Measurements from ENCODE around the gene SLC38A10. TPM values are rescaled to one million over a fixed set of nuclear protein-coding genes. Genes with fewer than 3 reads are reported as not detected.

The SLC38A10 gene
- total RNA-seq, 6 donors from 2014 or later, result 90.6 to 208 (median 110) TPM

DNA sequence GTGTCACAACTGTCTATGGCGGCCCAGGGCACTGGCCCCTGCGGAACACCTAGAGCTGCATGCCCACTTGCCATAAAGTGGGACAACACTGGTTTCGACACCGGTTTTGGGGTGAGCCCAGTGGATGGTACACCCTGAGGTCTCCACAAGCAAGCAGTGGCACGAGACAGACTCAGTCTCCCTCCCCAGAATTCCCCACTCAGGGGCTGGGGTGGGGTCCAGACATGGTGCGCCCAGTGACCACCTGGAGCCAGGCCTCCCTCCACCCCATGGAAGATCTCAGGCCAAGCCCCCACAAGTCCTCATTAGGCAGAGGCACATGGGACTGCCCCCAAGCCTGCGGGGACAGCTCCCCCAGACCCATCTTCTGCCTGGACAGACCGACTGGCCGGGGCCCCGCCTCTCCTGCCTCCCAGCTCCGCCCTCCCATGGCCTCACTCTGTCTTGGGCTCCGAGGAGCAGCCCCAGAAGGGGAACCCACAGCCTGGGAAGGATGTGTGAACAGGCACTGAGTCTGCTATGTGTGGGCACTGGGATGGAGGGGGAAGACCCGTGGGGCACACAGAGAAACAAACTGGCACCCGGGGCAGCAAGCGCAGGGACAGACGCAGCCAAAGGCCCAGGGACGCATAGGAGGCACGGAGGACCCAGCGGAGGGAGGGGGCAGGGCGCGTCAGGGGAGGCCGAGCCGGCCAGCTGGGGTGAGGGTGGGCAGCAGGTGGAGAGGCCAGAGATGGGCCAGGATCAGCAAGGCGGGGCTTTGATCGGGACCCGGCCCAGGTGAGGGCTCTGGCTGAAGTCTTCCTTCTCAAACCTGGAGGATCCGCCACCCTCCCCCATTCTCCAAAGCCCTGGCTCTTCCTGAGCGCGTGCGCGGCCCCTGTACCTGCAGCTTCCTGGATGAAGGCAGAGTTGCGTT is 59.0 kb downstream of the SLC38A10 start:
- DNase-seq (peak in 1 of 2 donors; percentile 78), ATAC-seq (ENCODE audit: low FRiP score in 2 of 2) (no peak)
- TF ChIP-seq, protein P1, sequence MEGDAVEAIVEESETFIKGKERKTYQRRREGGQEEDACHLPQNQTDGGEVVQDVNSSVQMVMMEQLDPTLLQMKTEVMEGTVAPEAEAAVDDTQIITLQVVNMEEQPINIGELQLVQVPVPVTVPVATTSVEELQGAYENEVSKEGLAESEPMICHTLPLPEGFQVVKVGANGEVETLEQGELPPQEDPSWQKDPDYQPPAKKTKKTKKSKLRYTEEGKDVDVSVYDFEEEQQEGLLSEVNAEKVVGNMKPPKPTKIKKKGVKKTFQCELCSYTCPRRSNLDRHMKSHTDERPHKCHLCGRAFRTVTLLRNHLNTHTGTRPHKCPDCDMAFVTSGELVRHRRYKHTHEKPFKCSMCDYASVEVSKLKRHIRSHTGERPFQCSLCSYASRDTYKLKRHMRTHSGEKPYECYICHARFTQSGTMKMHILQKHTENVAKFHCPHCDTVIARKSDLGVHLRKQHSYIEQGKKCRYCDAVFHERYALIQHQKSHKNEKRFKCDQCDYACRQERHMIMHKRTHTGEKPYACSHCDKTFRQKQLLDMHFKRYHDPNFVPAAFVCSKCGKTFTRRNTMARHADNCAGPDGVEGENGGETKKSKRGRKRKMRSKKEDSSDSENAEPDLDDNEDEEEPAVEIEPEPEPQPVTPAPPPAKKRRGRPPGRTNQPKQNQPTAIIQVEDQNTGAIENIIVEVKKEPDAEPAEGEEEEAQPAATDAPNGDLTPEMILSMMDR (IDR thresholded peaks at IDR 0.05), result no peak
- TF ChIP-seq EP300 (IDR thresholded peaks at IDR 0.05) (no peak), POLR2AphosphoS5 (IDR thresholded peaks at IDR 0.05) (no peak), POLR2A (IDR thresholded peaks at IDR 0.05) (no peak)
- Histone ChIP-seq H3K9me3 (no peaks in the 10 kb centered on the region), H3K27ac (no peak overlapping the region), H3K4me1 (peaks cover 25 to 42% (median 29%) of the 10 kb centered on the region in 4 donors), H3K36me3 (peaks cover 0 to 45% (median 28%) of the 10 kb centered on the region in 4 donors), H3K27me3 (no peaks in the 10 kb centered on the region), H3K4me3 (no peak overlapping the region)
- WGBS, 2 donors, result 90 to 96% methylated on average over 23 to 30 of the region's 32 CpGs

DNA sequence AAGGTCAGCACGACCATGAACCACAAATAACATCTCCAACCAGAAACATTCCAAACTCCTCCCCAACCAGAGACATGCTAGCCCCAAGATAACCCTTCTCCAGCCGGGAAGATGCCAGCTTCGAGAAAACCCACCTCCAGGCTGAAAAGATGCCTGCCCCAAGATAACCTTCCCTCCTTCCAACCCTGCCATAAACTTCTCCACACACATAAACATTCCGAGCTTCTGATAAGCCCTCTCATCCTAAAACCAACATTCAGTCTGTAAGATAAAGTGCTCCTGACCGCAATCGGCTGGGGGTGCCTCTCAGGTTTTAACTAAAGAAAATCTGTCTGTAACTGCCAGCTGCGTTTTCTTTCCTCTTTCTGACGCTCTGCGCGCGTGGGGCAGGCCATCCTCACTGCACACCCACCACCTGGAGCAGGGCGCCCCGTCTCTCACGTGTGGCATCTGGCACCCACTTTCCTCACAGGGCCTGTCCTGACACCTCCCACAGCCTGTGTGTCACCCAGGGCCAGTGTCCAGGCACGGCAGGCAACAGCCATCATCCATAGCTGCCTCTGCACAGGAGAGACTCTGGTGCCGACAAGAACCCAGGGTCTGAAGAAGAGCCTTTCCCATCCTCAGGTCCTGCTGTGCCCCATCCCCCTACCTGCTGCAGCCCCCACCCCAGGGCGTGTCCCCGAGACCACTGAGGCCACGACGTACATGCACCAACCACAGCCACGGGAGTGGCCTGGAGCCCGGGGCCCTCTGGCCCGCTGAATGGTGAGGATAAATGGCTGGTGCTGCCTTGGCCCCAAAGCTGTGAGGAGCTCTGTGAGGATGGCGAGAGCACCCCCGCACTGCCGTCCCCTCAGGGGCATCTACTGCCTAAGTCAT is 59.9 kb downstream of the SLC38A10 start:
- no peak overlapping the region for H3K4me3 ChIP-seq
- TF ChIP-seq POLR2AphosphoS5 (IDR thresholded peaks at IDR 0.05), result no peak
- TF ChIP-seq POLR2A (IDR thresholded peaks at IDR 0.05), result no peak
- no peak for TF ChIP-seq EP300 (IDR thresholded peaks at IDR 0.05)
- TF ChIP-seq, protein P1 (IDR thresholded peaks at IDR 0.05), result no peak
- peaks cover 23 to 35% (median 25%) of the 10 kb centered on the region in 4 donors for H3K4me1 ChIP-seq
- no peaks in the 10 kb centered on the region for H3K9me3 ChIP-seq
- 84 to 93% methylated on average over 19 to 26 of the region's 26 CpGs for WGBS, 2 donors
- no peaks in the 10 kb centered on the region for H3K27me3 ChIP-seq
- no peak overlapping the region for H3K27ac ChIP-seq
- ATAC-seq (ENCODE audit: low FRiP score in 2 of 2) (no peak), DNase-seq (peak in 1 of 2 donors; percentile 68)
- peaks cover 0 to 54% (median 36%) of the 10 kb centered on the region in 4 donors for H3K36me3 ChIP-seq

DNA sequence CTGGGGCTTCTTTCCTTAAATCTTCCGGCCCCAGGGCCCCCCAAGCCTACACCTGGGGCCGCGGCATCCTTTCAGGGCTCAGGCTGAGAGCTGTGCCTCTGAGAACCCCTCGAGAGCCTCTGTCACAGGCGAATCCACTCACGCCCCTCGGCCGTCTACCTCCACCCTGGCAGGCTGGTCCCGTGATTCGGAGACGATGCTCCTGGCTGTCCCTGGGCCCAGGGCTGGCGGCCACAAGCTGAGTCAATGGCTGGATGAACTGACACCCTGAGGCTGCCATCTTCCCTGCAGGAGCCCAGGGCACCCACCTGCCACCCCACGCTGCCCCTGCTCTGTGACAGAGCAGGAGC is 60.6 kb downstream of the SLC38A10 start:
- Histone ChIP-seq H3K27ac (no peak overlapping the region), H3K9me3 (no peaks in the 10 kb centered on the region), H3K4me3 (no peak overlapping the region), H3K4me1 (peaks cover 16 to 28% (median 19%) of the 10 kb centered on the region in 4 donors), H3K27me3 (no peaks in the 10 kb centered on the region), H3K36me3 (peaks cover 0 to 61% (median 43%) of the 10 kb centered on the region in 4 donors)
- no peak for ATAC-seq (ENCODE audit: low FRiP score in 2 of 2)
- peak in 1 of 2 donors; percentile 62 for DNase-seq
- TF ChIP-seq, protein P1 (IDR thresholded peaks at IDR 0.05), result no peak
- TF ChIP-seq POLR2A (IDR thresholded peaks at IDR 0.05), result no peak
- TF ChIP-seq EP300 (IDR thresholded peaks at IDR 0.05), result no peak
- no peak for TF ChIP-seq POLR2AphosphoS5 (IDR thresholded peaks at IDR 0.05)
- WGBS, 2 donors, result 96% methylated on average over 5 to 13 of the region's 13 CpGs

DNA sequence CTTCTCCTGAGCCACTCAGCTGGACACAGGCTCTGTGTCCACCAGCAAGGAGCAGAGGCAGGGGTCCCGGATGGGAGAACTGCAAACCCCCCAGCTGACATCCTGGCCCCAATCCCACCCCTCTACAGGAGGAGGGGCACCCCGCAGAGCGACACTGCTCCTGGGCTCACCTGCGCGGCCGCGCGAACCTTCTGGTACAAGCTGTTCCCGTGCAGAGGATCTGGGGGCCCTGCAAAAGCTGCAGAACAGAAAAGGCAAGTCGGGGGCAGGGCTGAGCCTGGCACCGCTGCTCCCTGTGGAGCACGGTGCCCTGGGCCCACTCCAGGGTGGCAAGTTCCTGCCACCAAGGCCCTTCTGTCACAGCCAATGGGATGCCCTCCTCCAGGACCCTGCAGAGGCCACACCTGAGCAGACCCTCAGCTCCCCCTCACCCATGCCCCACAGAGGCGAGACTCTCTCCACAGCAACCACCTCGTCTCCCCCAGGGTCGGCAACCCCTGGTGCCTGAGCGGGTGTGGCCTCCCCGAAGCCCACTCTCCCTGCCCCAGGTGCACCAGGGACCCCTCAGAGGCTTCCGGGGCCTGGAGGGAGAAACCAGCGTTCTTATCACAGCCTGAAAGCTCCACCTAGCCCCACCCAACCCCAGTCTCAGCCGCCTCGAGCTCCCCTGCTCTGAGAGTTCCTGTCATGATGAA is 61.1 kb downstream of the SLC38A10 start:
- DNase-seq (peak in 1 of 2 donors; percentile 72), ATAC-seq (ENCODE audit: low FRiP score in 2 of 2) (no peak)
- H3K4me1 ChIP-seq, result peaks cover 16 to 29% (median 20%) of the 10 kb centered on the region in 4 donors

More for the DNA sequence above, 61.1 kb downstream of the SLC38A10 start:
- TF ChIP-seq POLR2A (IDR thresholded peaks at IDR 0.05), result no peak
- TF ChIP-seq, protein P1 (IDR thresholded peaks at IDR 0.05), result no peak
- TF ChIP-seq POLR2AphosphoS5 (IDR thresholded peaks at IDR 0.05), result no peak
- TF ChIP-seq EP300 (IDR thresholded peaks at IDR 0.05), result no peak
- no peak overlapping the region for H3K4me3 ChIP-seq
- H3K27me3 ChIP-seq, result no peaks in the 10 kb centered on the region
- WGBS, 2 donors, result 92 to 93% methylated on average over 11 to 21 of the region's 21 CpGs
- H3K9me3 ChIP-seq, result no peaks in the 10 kb centered on the region
- H3K36me3 ChIP-seq, result peaks cover 0 to 66% (median 48%) of the 10 kb centered on the region in 4 donors
- no peak overlapping the region for H3K27ac ChIP-seq
